Measurements from ENCODE around the gene PPFIBP1. TPM values are rescaled to one million over a fixed set of nuclear protein-coding genes. Genes with fewer than 3 reads are reported as not detected.

PPFIBP1 gene
- total and polyA plus RNA-seq, 2 of the 13 experiments (the other 11 are each of a cell fraction or from before 2014, with no cell fraction given) = 16.2 to 21.8 TPM

DNA sequence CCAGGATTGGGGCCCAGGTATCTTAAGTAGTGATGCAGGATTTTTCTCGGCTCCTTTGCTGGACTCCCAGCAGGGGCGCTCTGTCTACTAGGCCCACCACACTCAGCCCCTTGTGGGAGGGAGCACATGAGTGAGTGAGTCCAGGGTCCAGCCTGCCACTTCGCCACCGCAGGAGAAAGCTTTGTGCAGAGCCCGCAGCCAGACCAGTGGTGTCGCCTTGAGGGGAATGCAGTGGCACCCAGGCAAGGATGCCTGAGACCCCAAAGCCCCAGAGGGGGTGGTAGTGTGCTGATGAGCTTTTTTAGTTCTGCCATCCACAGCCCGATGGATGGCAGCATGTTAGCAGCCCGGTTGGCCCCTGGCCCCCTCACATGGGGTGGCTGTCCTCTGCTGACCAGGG, 181.3 kb downstream of the PPFIBP1 start (continued):
- TF ChIP-seq LBX2 (CRISPR knock-in tag; IDR thresholded peaks at IDR 0.05; ENCODE audit: borderline replicate concordance) = no peak
- peak; percentile 14; the same call in 1 of the 2 replicates for TF ChIP-seq TBX2 (CRISPR knock-in tag; IDR thresholded peaks at IDR 0.05; ENCODE audit: borderline replicate concordance)
- TF ChIP-seq, protein P1, sequence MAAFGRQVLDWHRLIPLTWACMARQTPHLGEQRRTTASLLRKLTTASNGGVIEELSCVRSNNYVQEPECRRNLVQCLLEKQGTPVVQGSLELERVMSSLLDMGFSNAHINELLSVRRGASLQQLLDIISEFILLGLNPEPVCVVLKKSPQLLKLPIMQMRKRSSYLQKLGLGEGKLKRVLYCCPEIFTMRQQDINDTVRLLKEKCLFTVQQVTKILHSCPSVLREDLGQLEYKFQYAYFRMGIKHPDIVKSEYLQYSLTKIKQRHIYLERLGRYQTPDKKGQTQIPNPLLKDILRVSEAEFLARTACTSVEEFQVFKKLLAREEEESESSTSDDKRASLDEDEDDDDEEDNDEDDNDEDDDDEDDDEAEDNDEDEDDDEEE (CRISPR knock-in tag; IDR thresholded peaks at IDR 0.05) = no peak
- no peak for TF ChIP-seq ZNF766 (CRISPR knock-in tag; IDR thresholded peaks at IDR 0.05; ENCODE audit: borderline replicate concordance)
- no peak for TF ChIP-seq ZMAT3 (CRISPR knock-in tag; conservative IDR thresholded peaks at IDR 0.05)
- TF ChIP-seq ZNF496 (CRISPR knock-in tag; IDR thresholded peaks at IDR 0.05; ENCODE audit: insufficient replicate concordance) = no peak
- no peak for TF ChIP-seq ZHX2 (IDR thresholded peaks at IDR 0.05; ENCODE audit: low read depth)
- TF ChIP-seq ZHX2 (CRISPR knock-in tag; IDR thresholded peaks at IDR 0.05; ENCODE audit: borderline replicate concordance) = no peak
- TF ChIP-seq ZNF160 (CRISPR knock-in tag; IDR thresholded peaks at IDR 0.05) = no peak
- no peak for TF ChIP-seq PHB2 (IDR thresholded peaks at IDR 0.05; ENCODE audit: partially characterized antibody)
- TF ChIP-seq ZNF639 (CRISPR knock-in tag; conservative IDR thresholded peaks at IDR 0.05) = no peak
- no peak for TF ChIP-seq PRMT3 (CRISPR knock-in tag; IDR thresholded peaks at IDR 0.05; ENCODE audit: borderline replicate concordance, low read depth)
- no peak for TF ChIP-seq FUBP1 (CRISPR knock-in tag; IDR thresholded peaks at IDR 0.05; ENCODE audit: borderline replicate concordance)
- TF ChIP-seq HMGXB3 (CRISPR knock-in tag; IDR thresholded peaks at IDR 0.05; ENCODE audit: borderline replicate concordance) = no peak
